Measurements from ENCODE around the gene S100A12.

GRCh38 chr1:153394391-153394790, 19.0 kb upstream of the S100A12 start:
- no peak; the same call in 1 of the 2 replicates for TF ChIP-seq CTCF (conservative IDR thresholded peaks at IDR 0.05; ENCODE audit: low read depth, low read length)
- TF ChIP-seq EZH2phosphoT487 (IDR thresholded peaks at IDR 0.05; ENCODE audit: borderline replicate concordance, low read length), result no peak
- TF ChIP-seq EZH2 (IDR thresholded peaks at IDR 0.05; ENCODE audit: low read length, unreplicated experiment), result no peak
